Activated CD8-positive, alpha-beta memory T cell treated with anti-CD3 and anti-CD28 coated beads, Interleukin-2, amount 50 U/mL, for 24 hours (primary cell): ENCODE data around the gene PCYT1B.

Experiments
- DNase-seq: peaks from one replicate; pipeline ENCODE4 v3.0.0-alpha.2; 2020; ENCODE audit errors: extremely low read depth

The PCYT1B gene

DNA sequence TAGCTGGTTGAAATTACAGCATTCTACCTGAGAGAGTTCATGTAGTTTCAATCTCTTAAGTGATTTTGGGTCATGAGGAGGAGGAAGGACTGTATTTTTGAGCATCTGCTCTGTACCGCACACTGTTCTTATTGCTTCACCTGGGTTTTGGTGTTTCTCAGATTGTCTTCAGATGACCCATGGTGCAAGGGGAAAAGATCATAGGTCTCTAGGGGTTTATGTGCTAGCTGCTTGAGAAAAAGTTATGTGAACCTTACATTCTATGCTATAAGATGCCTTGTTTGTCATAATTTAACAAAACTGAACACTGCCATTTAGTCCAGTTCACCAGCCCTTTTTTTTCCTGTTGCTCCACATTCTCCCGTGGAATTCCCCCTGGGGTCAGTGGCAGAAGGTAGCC lies 121.7 kb downstream of the PCYT1B start:
- DNase-seq: no peak

- DNase-seq: no peak
Measured at GRCh38 chrX:24520472-24520871, 126.7 kb downstream of the PCYT1B start.

DNA sequence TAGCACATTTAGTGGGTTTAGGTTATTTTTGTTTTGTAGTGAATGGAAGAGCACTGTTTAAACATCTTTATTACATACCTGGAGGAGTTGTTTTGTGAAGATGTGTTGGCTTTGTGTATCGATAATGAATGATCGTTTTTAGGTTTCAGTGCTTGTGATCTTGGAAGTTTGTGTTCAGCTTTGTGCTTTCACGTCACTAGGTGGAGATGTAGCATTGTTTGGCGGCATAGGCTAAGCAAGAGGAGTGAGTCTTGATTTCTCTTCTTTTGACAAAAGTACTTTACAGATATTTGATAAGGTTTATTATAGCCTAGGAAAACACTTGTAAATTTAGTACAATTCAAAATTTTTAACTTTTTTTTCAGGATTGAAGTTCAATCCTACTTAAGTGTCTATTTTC lies 131.7 kb downstream of the PCYT1B start:
- DNase-seq: no peak

DNA sequence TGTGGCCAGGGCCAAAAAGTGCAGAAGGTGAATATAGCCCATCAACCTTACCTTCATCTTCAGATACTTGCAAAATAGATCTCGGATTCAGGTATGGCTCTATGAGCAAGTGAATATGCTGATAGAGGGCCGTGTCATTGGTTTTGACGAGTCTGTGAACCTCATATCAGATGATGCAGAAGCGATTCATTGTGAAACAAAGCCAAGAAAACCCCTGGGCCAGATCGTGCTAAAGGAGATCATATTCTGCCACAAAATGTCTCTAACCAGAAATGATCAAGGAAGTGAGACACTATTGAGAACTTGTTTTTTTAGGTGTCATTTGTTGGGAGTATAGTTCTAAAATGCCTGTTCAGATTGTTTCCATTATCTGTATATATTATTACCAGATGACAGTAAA lies 133.7 kb downstream of the PCYT1B start:
- DNase-seq: no peak

- no peak for DNase-seq
Measured at GRCh38 chrX:24508375-24508774, 138.8 kb downstream of the PCYT1B start.
